AG08395 (cell line): ENCODE results near the gene GPR25.
"Not testable (repeated sequence)": the region's sequence is repeated elsewhere in the genome, so short reads cannot be mapped to it uniquely, and the experiment has no call there.

Source experiments
- DNase-seq: peaks from one replicate; pipeline ENCODE4 v3.0.0; 2012; ENCODE audit warnings: mixed read lengths, low spot score

The GPR25 gene

GRCh38 chr1:200895801-200896530 lies 23.2 kb downstream of the GPR25 start:
- DNase-seq, result no peak

GRCh38 chr1:200896531-200897196 lies 23.9 kb downstream of the GPR25 start:
- DNase-seq, result no peak

- DNase-seq, result no peak
These were observed 24.5 kb downstream of the GPR25 start for GRCh38 chr1:200897259-200897658.

GRCh38 chr1:200899015-200899386 lies 26.2 kb downstream of the GPR25 start:
- no peak for DNase-seq

GRCh38 chr1:200899451-200899915 lies 26.7 kb downstream of the GPR25 start:
- DNase-seq, result no peak

- DNase-seq, result no peak
These were observed 27.4 kb downstream of the GPR25 start for GRCh38 chr1:200899954-200900867.

- no peak for DNase-seq
These were observed 28.1 kb downstream of the GPR25 start for GRCh38 chr1:200900877-200901276.

GRCh38 chr1:200901350-200901749 lies 28.6 kb downstream of the GPR25 start:
- no peak for DNase-seq

- no peak for DNase-seq
These were observed 29.1 kb downstream of the GPR25 start for GRCh38 chr1:200901796-200902444.

- DNase-seq, result no peak
These were observed 31.0 kb downstream of the GPR25 start for GRCh38 chr1:200903793-200904192.

GRCh38 chr1:200904772-200905171 lies 32.0 kb downstream of the GPR25 start:
- no peak for DNase-seq

GRCh38 chr1:200905411-200906052 lies 32.8 kb downstream of the GPR25 start:
- no peak for DNase-seq

- no peak for DNase-seq
These were observed 33.7 kb downstream of the GPR25 start for GRCh38 chr1:200906491-200906890.

- DNase-seq, result no peak
These were observed 34.9 kb downstream of the GPR25 start for GRCh38 chr1:200907611-200908097.

GRCh38 chr1:200908191-200908868 lies 35.5 kb downstream of the GPR25 start:
- no peak for DNase-seq

- no peak for DNase-seq
These were observed 36.3 kb downstream of the GPR25 start for GRCh38 chr1:200909071-200909470.

- no peak for DNase-seq
These were observed 37.0 kb downstream of the GPR25 start for GRCh38 chr1:200909757-200910239.

GRCh38 chr1:200911361-200911760 lies 38.6 kb downstream of the GPR25 start:
- DNase-seq, result no peak

GRCh38 chr1:200911936-200912335 lies 39.2 kb downstream of the GPR25 start:
- not testable (repeated sequence) for DNase-seq

- DNase-seq, result no peak
These were observed 40.1 kb downstream of the GPR25 start for GRCh38 chr1:200912737-200913407.
